T-helper 1 cell (primary cell): ENCODE measurements around the gene KLHL30.
"Not testable (repeated sequence)": the region's sequence is repeated elsewhere in the genome, so short reads cannot be mapped to it uniquely, and the experiment has no call there.

Experiments used
- DNase-seq, 5 donors: peaks; one replicate each; pipeline ENCODE4 v3.0.0-alpha.2; 2012 to 2020

KLHL30 gene

GRCh38 chr2:238102865-238103264 lies 35.6 kb upstream of the KLHL30 start:
- DNase-seq = no peak

- DNase-seq = no peak
Observed at GRCh38 chr2:238103465-238104225, 34.8 kb upstream of the KLHL30 start.

- DNase-seq = no peak
Observed at GRCh38 chr2:238104226-238104690, 34.2 kb upstream of the KLHL30 start.

- DNase-seq = no peak
Observed at GRCh38 chr2:238104691-238105371, 33.6 kb upstream of the KLHL30 start.

GRCh38 chr2:238105506-238106338 lies 32.7 kb upstream of the KLHL30 start:
- DNase-seq = no peak

- DNase-seq = no peak
Observed at GRCh38 chr2:238106339-238106697, 32.1 kb upstream of the KLHL30 start.

- DNase-seq = no peak
Observed at GRCh38 chr2:238106698-238107524, 31.6 kb upstream of the KLHL30 start.

- no peak for DNase-seq
Observed at GRCh38 chr2:238107525-238108422, 30.7 kb upstream of the KLHL30 start.

- DNase-seq = no peak
Observed at GRCh38 chr2:238108423-238109183, 29.9 kb upstream of the KLHL30 start.

GRCh38 chr2:238113611-238114010 lies 24.9 kb upstream of the KLHL30 start:
- DNase-seq = no peak

- DNase-seq = peak in 1 of 5 donors; percentile 2
Observed at GRCh38 chr2:238114331-238114841, 24.1 kb upstream of the KLHL30 start.

GRCh38 chr2:238114851-238115660 lies 23.4 kb upstream of the KLHL30 start:
- peak in 1 of 5 donors; percentile 3 for DNase-seq

- not testable (repeated sequence) for DNase-seq
Observed at GRCh38 chr2:238115709-238116108, 22.8 kb upstream of the KLHL30 start.

GRCh38 chr2:238116298-238117198 lies 21.9 kb upstream of the KLHL30 start:
- DNase-seq = peak in 1 of 5 donors; percentile 3

- DNase-seq = no peak
Observed at GRCh38 chr2:238117199-238118154, 21.0 kb upstream of the KLHL30 start.

- DNase-seq = peak in 1 of 5 donors; percentile 4
Observed at GRCh38 chr2:238119756-238120462, 18.6 kb upstream of the KLHL30 start.
